H1 (cell line): ENCODE measurements around the gene RUFY1. TPM values are rescaled to one million over a fixed set of nuclear protein-coding genes. Genes with fewer than 3 reads are reported as not detected.

Source experiments
- ASH2L ChIP-seq: fragments of 200-600, 300-600 bp; sonication (generic); IDR thresholded peaks from one replicate; pipeline ENCODE4 v1.7.1; 2017; ENCODE audit warnings: low read length
- ATF2 ChIP-seq: IDR thresholded peaks from 2 replicates; pipeline ENCODE4 v1.6.1; 2012; ENCODE audit warnings: low read length, inconsistent platforms
- BRCA1 ChIP-seq: IDR thresholded peaks from 2 replicates; pipeline ENCODE4 v1.6.1; 2012; ENCODE audit warnings: low read depth, low read length, improper control_type of control experiment
- CEBPB ChIP-seq: IDR thresholded peaks from 2 replicates; pipeline ENCODE4 v1.6.1; 2012; ENCODE audit warnings: low read depth, low read length
- CHD2 ChIP-seq: IDR thresholded peaks from 2 replicates; pipeline ENCODE4 v1.6.1; 2012; ENCODE audit warnings: low read length, improper control_type of control experiment
- EP300 ChIP-seq, 2 experiments: IDR thresholded peaks; 1 replicate in 1 of 2; 2 replicates in 1 of 2; pipeline ENCODE4 v1.6.1; 2011 to 2012; ENCODE audit warnings: low read depth in 2 of 2, low read length in 2 of 2, mild to moderate bottlenecking in 2 of 2, borderline replicate concordance in 1 of 2, inconsistent platforms in 1 of 2, moderate library complexity in 1 of 2
- EZH2 ChIP-seq: fragments of 200-600 bp; sonication (generic); IDR thresholded peaks from 2 replicates; pipeline ENCODE4 v1.7.1; 2012; ENCODE audit warnings: low read depth, mild to moderate bottlenecking, moderate library complexity, low read length, inconsistent platforms; ENCODE audit not compliant: severe bottlenecking
- HDAC6 ChIP-seq: IDR thresholded peaks from one replicate; pipeline ENCODE4 v1.7.1; 2012; ENCODE audit warnings: low read depth, mild to moderate bottlenecking, inconsistent platforms, low read length, moderate library complexity
- JUND ChIP-seq: IDR thresholded peaks from 2 replicates; pipeline ENCODE4 v1.6.1; 2011; ENCODE audit warnings: mild to moderate bottlenecking, improper control_type of control experiment, low read length
- RNF2 ChIP-seq: fragments of 200-900, 300-1000 bp; sonication (generic); IDR thresholded peaks from 2 replicates; pipeline ENCODE4 v1.7.1; 2016; ENCODE audit warnings: borderline replicate concordance, low read depth, mild to moderate bottlenecking, antibody characterized with exemption, low read length; ENCODE audit not compliant: poor library complexity, severe bottlenecking; ENCODE audit errors: missing control alignments
- RXRA ChIP-seq: IDR thresholded peaks from 2 replicates; pipeline ENCODE4 v1.6.1; 2011; ENCODE audit warnings: low read depth, mild to moderate bottlenecking, low read length, moderate library complexity; ENCODE audit not compliant: insufficient read depth
- SAP30 ChIP-seq: fragments of 300-600 bp; sonication (generic); IDR thresholded peaks from 2 replicates; pipeline ENCODE4 v1.7.1; 2012; ENCODE audit warnings: low read length, moderate library complexity, mild to moderate bottlenecking, inconsistent platforms; ENCODE audit not compliant: insufficient read depth, insufficient replicate concordance
- SIN3A ChIP-seq, 2 experiments: IDR thresholded peaks in 1 of 2; conservative IDR thresholded peaks in 1 of 2; 2 replicates each; pipeline ENCODE4 v1.6.1; 2011 to 2012; ENCODE audit warnings: low read length in 2 of 2, improper control_type of control experiment in 1 of 2, low read depth in 1 of 2, mild to moderate bottlenecking in 1 of 2
- SIX5 ChIP-seq: IDR thresholded peaks from 2 replicates; pipeline ENCODE4 v1.6.1; 2011; ENCODE audit warnings: mild to moderate bottlenecking, low read depth, low read length
- TAF1 ChIP-seq: IDR thresholded peaks from 2 replicates; pipeline ENCODE4 v1.6.1; 2011; ENCODE audit warnings: mild to moderate bottlenecking, low read depth, low read length
- TAF7 ChIP-seq: optimal IDR thresholded peaks from 2 replicates; pipeline ENCODE3; 2011; ENCODE audit warnings: low read depth, mild to moderate bottlenecking, inconsistent platforms, low read length, moderate library complexity, borderline replicate concordance
- YY1 ChIP-seq: IDR thresholded peaks from 2 replicates; pipeline ENCODE4 v1.6.1; 2011; ENCODE audit warnings: low read depth, mild to moderate bottlenecking, low read length
- polyA plus RNA-seq, 7 experiments: library from polyadenylated mRNA; depleted of rRNA in 3 of 7; stranded (reverse) in 5 of 7; unstranded in 2 of 7; fragments of >200 nt in 5 of 7; fragments of 200-250 nt in 2 of 7; gene quantifications; 1 replicate in 5 of 7; 2 replicates in 1 of 7; 4 replicates in 1 of 7; pipeline versions ENCODE4 v1.2.1 to v1.2.3, GENCODE V29; 2011 to 2013; ENCODE audit warnings: missing spikeins in 2 of 7, mixed read lengths in 2 of 7
- total RNA-seq: library from RNA; stranded (reverse); fragmentation: NEBNext Ultra II Directional; extraction: Animal tissue kit (Norgen Biotek cat#: 25700); gene quantifications from 2 replicates; pipeline ENCODE4 v1.2.1, GENCODE V29; 2021
- TF ChIP-seq, protein P1 (sequence below): IDR thresholded peaks from 2 replicates; pipeline ENCODE4 v1.6.1; 2012; ENCODE audit warnings: inconsistent platforms

The RUFY1 gene
- total and polyA plus RNA-seq, 2 of the 8 experiments (the other 6 are each of a cell fraction or from before 2014, with no cell fraction given): 22.4 to 29.5 TPM

DNA sequence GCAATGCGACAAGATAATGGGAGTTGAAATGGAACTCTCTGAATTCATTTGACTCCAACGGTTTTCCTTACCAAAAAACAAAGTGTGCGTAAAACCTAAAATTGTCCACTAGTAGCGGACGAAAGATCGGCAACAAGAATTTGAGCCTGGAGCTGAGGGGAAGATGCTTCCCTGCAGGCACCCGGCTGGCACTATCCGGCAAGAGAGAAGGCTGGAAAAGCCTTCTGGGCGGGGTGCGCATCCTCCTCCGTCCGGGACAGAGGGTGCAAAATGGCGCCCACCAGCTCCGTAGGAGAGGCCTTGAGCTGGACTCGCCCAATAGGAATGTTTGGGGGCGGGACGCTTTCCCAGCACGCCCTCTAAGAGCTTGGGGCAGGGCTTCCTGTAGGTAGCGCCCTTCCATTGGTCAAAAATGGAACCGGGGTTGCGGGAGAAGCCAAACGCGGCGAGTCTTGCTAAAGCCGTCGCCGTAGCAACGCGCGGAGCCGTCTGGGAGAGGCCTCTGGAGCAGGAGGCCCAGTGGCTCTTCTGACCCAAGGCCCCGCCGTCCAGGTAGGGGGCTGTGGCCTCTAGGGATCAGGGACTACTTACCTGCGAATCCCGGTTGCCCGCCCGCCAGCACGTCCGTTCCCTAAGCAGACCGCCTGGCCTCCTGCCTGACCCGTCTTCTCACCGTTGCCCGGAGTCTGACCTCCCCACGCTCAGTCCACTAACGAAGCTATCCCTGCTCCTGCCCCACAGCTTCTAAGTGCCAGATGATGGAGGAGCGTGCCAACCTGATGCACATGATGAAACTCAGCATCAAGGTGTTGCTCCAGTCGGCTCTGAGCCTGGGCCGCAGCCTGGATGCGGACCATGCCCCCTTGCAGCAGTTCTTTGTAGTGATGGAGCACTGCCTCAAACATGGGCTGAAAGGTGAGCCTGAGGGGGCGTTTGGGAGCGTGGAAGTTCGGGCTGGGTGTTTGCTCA is 9.2 kb downstream of the RUFY1 start (continued):
- 0 out of 2 replicates have a peak, but pooled peaks have one; percentile 71 for TF ChIP-seq ATF2
- TF ChIP-seq SIX5: no peak
- no peak for TF ChIP-seq RXRA
- no peak; the same call in 1 of the 2 replicates for TF ChIP-seq CEBPB
- peak; percentile 36; the same call in 1 of the 2 replicates for TF ChIP-seq CHD2
- TF ChIP-seq BRCA1: no peak
- TF ChIP-seq TAF7: peak; percentile 81
- TF ChIP-seq SIN3A (conservative IDR thresholded peaks at IDR 0.05 in 1 of 2, IDR thresholded peaks at IDR 0.05 in 1 of 2; ENCODE audit: low read depth in 1 of 2, low read length in 2 of 2): peak in 1 of 2 experiments; percentile 80; a peak in 3 of 4 replicates
- no peak for TF ChIP-seq HDAC6
- peak; percentile 16 for TF ChIP-seq SAP30
- TF ChIP-seq YY1: peak; percentile 97
- TF ChIP-seq TAF1: peak; percentile 96
- TF ChIP-seq EZH2: no peak
- TF ChIP-seq JUND: no peak
- TF ChIP-seq, protein P1, sequence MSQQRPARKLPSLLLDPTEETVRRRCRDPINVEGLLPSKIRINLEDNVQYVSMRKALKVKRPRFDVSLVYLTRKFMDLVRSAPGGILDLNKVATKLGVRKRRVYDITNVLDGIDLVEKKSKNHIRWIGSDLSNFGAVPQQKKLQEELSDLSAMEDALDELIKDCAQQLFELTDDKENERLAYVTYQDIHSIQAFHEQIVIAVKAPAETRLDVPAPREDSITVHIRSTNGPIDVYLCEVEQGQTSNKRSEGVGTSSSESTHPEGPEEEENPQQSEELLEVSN: 0 out of 2 replicates have a peak, but pooled peaks have one; percentile 16
- TF ChIP-seq EP300 (IDR thresholded peaks at IDR 0.05; ENCODE audit: borderline replicate concordance in 1 of 2, low read depth in 2 of 2, low read length in 2 of 2): no peak
- TF ChIP-seq ASH2L: peak; percentile 62
- no peak for TF ChIP-seq RNF2
